ENCODE data around the gene SHROOM3.

Gene SHROOM3

GRCh38 chr4:76758290-76758882 lies 323.4 kb downstream of the SHROOM3 start:
- no peak for DNase-seq

DNA sequence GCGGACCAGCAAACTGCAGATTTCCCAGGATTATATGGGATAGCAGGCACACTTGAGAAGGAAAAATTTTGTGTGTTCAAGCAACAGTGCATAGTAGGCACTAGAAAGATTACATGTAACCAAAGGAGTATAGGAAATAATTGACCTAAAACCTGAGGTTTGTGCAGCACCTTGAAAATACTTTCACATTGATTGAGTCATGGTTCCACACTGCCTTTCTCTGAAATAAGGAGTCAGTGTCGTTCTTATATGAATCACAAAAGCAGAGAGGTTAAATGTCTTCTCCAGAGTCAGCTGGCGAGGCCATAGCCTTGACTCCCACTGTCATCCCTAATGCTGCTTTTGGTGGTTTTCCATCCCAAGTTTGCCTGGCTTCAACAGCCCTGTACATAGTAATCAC lies 324.0 kb downstream of the SHROOM3 start:
- no peak for DNase-seq

DNA sequence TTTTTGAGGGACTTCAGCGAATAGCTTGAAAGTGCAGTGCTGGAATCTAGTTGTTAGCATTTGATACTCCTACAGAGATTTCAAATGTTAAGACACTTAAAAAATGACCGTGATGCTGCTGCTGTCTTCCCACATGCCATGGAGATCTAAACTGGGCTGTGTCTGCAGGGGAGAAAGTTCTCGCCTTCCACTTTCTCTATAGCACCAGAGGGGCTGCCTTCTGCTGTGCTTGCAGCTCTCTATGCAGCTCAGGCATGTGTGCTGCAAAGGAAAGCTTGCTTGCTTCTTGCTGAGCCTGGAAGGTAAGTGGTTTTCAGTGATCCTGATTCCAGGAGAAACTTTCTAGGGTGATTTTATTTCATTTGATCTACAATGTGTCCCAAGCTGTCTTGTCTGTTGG lies 325.2 kb downstream of the SHROOM3 start:
- no peak for DNase-seq

- DNase-seq = no peak
Measured at GRCh38 chr4:76762137-76763130, 327.4 kb downstream of the SHROOM3 start.

DNA sequence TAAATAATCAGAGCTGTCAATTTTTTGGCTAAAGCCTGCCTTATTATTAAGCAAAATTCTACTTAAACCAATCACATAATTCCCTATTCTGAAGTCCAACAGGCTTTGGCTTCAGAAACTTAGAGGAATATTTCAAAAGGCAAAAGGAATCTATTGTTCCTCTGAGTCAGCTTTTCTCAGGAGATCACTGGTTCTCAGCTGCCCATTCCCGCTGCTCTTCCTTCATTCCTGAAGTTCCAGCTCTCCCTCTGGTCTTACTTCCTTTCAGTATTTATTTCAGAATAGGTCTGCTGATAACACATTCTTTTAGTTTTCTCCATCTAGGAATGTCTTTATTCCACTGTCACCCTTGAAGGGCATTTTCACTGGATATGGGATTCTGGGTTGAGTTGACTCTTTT lies 329.2 kb downstream of the SHROOM3 start:
- DNase-seq = no peak

- no peak for DNase-seq
Measured at GRCh38 chr4:76765473-76766183, 330.6 kb downstream of the SHROOM3 start.

GRCh38 chr4:76767983-76768382 lies 333.0 kb downstream of the SHROOM3 start:
- no peak for DNase-seq

- DNase-seq = no peak
Measured at GRCh38 chr4:76772498-76773106, 337.6 kb downstream of the SHROOM3 start.

DNA sequence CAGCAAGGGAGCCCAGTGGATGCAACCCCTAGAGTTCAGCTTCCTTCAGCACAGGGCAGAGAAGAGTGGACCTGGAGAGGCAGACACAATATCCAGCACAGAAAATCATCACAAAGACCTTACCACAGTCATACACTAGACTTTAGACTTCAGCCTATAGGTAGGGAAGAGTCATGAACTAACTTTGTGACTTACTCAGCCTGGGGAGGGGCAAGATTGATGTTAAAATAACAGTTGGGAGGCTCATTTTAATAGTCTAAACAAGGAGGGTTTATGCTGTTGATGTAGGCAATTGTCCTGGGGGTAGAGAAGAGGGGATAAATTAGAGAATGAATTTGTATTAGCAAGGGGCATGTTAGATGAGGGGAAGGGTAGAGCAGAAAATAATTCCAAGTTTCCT lies 338.7 kb downstream of the SHROOM3 start:
- no peak for DNase-seq

- no peak for DNase-seq
Measured at GRCh38 chr4:76779740-76780459, 344.9 kb downstream of the SHROOM3 start.

DNA sequence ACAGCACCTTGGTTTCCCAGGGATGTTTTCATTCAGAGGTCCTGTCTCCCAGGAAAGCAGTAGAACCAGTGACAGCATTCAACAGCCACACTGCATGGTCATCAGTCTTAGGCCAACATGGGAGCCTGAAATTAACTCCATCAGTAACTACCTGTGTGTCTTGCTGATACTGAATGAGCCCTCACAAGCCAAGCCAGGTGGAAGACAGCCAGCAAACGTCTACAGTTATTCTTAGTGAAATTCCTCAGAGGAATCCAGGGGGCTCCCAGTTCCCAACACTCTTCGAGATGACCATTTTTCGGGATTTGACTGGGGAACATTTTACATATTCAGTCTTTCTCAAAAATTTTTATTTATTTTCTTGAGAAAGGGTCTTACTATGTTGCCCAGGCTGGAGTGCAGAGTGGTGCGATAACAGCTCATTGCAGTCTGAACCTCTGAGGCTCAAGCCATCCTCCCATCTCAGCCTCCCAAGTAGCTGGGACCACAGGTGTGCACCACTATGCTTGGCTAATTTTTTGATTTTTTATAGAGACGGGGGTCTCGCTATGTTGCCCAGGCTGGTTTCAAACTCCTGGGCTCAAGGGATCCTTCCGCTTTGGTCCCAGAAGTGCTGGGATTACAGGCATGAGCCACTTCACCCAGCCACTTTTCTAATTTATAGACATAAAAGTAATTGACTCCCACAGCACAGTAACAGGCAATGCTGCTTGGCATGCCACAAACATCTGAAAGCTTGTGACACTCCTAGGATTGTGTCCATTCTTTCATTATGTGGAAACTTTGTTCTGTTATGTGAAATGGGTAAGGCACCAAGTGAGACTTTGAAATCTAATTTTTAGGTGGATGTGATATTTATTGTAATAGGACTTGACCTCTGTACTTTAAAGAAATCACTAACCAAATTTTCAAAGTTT lies 346.0 kb downstream of the SHROOM3 start:
- no peak for DNase-seq

DNA sequence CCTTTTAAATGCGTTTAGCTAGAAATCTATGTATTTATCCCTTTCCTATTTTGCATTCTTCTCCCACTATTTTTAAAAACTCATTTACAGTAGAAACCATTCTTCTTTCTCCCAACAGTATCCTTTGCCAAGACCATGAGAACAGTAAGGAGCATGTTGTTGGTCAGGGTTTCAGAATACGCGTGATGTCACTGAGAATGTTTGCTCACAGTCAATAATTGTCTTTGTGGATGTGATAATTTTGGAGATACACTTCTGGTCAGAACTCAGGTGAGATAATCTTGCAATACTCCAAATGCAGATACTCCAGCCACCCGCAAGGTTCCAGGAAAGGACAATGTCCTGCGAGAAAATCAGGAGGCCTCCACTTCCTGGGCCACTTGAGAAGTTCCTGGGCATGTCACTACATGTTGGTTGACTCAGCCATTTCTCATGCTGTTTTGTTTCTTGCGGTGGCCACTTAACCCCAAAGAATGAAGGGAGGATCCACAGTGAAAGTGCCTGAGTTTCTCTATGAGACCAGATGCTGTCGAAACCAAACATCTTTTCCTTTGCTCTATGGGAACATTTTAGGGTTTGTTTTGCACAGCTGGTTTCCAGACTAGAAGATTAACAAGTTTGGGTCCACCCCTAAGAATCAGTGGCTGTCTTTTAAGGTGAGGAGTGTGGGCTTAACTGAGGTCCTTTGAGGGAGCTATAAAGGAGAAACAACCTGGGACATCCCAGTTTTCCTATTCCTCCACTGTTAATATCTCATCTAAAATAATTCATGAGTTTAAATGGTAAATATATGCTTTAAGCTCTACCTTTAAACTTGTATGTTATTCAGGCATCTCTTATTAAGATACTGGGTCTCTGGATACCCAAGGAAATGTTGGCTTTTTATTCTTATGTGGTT lies 346.9 kb downstream of the SHROOM3 start:
- DNase-seq = no peak

DNA sequence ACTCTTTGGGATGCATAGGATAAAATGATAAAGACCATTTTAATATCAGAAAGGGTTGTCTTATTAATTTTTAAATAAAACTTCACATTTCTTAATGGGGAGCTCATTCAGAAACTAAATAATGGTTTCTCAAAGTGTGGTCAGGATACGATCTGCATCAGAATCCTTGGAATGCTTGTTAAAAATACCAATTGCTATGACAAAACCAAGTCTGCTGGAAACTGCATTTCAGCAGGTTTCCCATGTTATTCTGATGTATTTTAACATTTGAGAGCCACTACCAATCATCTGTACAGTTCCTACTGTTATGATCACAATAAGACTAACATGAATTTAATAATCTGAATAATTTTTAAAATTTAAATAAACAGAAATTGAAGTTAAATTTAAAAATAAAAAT lies 347.8 kb downstream of the SHROOM3 start:
- DNase-seq = no peak

GRCh38 chr4:76783836-76784235 lies 348.8 kb downstream of the SHROOM3 start:
- DNase-seq = no peak

- DNase-seq = no peak
Measured at GRCh38 chr4:76784237-76784636, 349.2 kb downstream of the SHROOM3 start.

DNA sequence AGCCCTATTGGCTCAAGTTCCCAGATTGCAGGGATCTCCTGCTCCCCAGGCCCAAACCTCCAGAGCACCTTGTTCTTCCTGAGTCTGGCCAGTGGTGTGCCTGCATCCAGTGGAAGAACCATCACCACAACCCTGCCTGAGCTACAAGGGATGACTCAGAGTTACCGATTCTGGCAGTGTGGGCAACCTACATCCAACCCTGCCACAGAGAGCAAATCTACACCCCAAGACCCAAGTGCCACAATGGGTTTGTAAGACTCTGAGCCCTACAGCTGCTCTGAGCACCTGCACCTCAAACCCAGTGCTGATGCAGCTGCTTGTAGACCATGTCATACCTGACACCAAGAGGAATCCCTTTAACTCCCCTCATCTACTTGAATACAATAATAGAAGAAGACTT lies 352.9 kb downstream of the SHROOM3 start:
- no peak for DNase-seq

- DNase-seq = no peak
Measured at GRCh38 chr4:76790377-76790776, 355.3 kb downstream of the SHROOM3 start.

- no peak for DNase-seq
Measured at GRCh38 chr4:76791479-76791878, 356.4 kb downstream of the SHROOM3 start.

- DNase-seq = no peak
Measured at GRCh38 chr4:76792418-76792817, 357.4 kb downstream of the SHROOM3 start.

DNA sequence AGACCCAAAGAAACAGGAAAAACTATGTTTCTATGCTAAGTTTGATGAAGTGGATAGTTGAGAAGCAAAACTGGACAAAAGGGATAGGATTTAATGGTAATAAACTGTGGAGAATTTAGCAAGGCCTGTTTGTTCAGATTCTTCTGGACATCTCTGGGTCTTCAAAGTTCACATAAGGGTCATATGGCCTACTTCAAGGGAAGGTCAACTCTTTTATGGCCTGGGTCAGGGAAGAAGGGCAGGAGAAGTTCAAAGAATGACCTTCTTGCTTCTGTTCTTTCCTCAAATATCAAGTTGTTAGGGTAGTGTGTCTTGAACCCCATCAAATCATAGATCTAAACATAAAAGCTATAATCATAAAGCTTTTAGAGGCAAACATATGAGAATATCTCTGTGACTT lies 360.2 kb downstream of the SHROOM3 start:
- DNase-seq = no peak

All from effector CD4-positive, alpha-beta T cell (primary cell).